Liver (tissue), 2 donors: Measurements from ENCODE around the gene TNFSF10.

Experiments used
- CTCF ChIP-seq: fragments of 150-350 bp; IDR thresholded peaks from 2 replicates; pipeline ENCODE4 v1.5.1; 2017; ENCODE audit warnings: improper control_type of control experiment, low read depth, low read length; ENCODE audit not compliant: missing input control
- YY1 ChIP-seq: IDR thresholded peaks from 2 replicates; pipeline ENCODE4 v1.6.1; 2016; ENCODE audit warnings: antibody characterized with exemption, mild to moderate bottlenecking
- donor health status: healthy.

- TF ChIP-seq CTCF (no peak), YY1 (no peak)
Observed at GRCh38 chr3:172561897-172562640, 38.8 kb upstream of the TNFSF10 start.
